Neutrophil (primary cell): ENCODE results near the gene GALNT17.

Source experiments
- H3K27ac ChIP-seq: fragments of 200-600 bp; sonication (generic); 2 replicates; pipeline ENCODE4 v1.5.1; 2016; ENCODE audit warnings: mild to moderate bottlenecking, moderate library complexity
- H3K27me3 ChIP-seq: fragments of 200-600 bp; sonication (generic); 2 replicates; pipeline ENCODE4 v1.6.0; 2016; ENCODE audit warnings: mild to moderate bottlenecking
- H3K36me3 ChIP-seq: fragments of 200-600 bp; sonication (generic); 2 replicates; pipeline ENCODE4 v1.5.1; 2017
- H3K4me1 ChIP-seq, 2 experiments: fragments of 200-600 bp in 1 of 2; sonication (generic) in 1 of 2; 1 replicate in 1 of 2; 2 replicates in 1 of 2; pipeline versions ENCODE4 v1.5.1 to v1.6.1; 2013 to 2016; ENCODE audit warnings: low read depth in 1 of 2, low read length in 1 of 2, mild to moderate bottlenecking in 1 of 2, moderate library complexity in 1 of 2; ENCODE audit not compliant: control insufficient read depth in 1 of 2, insufficient read depth in 1 of 2
- H3K4me3 ChIP-seq, 2 experiments: fragments of 200-600 bp in 1 of 2; sonication (generic) in 1 of 2; 1 replicate in 1 of 2; 2 replicates in 1 of 2; pipeline ENCODE4 v1.5.1; 2013 to 2016; ENCODE audit warnings: low read depth in 1 of 2, low read length in 1 of 2, mild to moderate bottlenecking in 1 of 2, moderate library complexity in 1 of 2
- H3K9me3 ChIP-seq: fragments of 200-600 bp; sonication (generic); 2 replicates; pipeline ENCODE4 v1.5.1; 2016
- TF ChIP-seq, protein P1 (sequence below): fragments of 200-600 bp; sonication (generic); IDR thresholded peaks from 2 replicates; pipeline ENCODE4 v1.5.1; 2016; ENCODE audit warnings: antibody characterized with exemption

GALNT17 gene

DNA sequence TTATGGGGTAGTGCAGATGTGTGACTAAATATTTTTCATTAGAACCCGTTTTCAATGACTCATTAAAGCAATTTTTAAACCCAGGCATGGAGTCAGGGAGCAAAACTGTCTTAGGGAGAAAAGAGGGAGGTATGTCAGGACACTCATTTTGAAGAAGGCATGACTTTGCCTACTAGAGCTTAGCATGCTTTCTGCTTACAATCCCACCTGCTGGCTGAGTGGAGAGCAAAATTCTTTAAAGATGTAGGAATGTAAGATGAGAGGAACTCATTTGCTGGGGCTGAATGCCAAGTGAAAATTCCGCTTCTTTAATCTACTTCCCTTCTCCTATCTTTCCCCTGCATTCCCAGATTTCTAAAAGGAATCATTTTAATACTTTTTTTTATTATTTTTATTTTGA, 232.6 kb downstream of the GALNT17 start:
- TF ChIP-seq, protein P1, sequence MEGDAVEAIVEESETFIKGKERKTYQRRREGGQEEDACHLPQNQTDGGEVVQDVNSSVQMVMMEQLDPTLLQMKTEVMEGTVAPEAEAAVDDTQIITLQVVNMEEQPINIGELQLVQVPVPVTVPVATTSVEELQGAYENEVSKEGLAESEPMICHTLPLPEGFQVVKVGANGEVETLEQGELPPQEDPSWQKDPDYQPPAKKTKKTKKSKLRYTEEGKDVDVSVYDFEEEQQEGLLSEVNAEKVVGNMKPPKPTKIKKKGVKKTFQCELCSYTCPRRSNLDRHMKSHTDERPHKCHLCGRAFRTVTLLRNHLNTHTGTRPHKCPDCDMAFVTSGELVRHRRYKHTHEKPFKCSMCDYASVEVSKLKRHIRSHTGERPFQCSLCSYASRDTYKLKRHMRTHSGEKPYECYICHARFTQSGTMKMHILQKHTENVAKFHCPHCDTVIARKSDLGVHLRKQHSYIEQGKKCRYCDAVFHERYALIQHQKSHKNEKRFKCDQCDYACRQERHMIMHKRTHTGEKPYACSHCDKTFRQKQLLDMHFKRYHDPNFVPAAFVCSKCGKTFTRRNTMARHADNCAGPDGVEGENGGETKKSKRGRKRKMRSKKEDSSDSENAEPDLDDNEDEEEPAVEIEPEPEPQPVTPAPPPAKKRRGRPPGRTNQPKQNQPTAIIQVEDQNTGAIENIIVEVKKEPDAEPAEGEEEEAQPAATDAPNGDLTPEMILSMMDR, result no peak
- Histone ChIP-seq H3K4me1 (no peaks in the 10 kb centered on the region), H3K9me3 (peaks cover 6% of the 10 kb centered on the region)

DNA sequence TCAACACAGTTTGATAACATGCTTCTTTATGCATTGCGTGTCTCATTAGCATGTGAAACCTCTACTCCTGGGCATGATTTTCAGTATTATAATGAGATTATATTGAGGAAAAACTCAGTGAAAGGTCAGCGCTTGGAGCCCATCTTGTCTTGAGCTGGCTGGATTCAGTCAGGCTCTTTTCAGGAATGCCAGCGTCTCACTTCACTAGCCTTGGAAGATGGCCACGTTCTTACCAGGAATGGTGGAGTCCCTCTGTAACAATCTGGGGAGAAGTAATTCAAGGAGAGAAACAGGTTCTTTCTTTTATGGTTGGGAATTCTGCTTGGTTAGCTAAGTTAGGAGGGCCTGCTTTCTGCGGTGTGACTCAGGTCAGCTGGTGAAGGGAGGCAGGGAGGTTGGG, 241.0 kb downstream of the GALNT17 start:
- Histone ChIP-seq H3K27me3 (no peaks in the 10 kb centered on the region), H3K27ac (no peak overlapping the region), H3K9me3 (peaks cover 3% of the 10 kb centered on the region), H3K4me1 (no peaks in the 10 kb centered on the region), H3K36me3 (no peaks in the 10 kb centered on the region), H3K4me3 (no peak overlapping the region)
- TF ChIP-seq, protein P1, result no peak

More for the DNA sequence above, 232.6 kb downstream of the GALNT17 start:
- no peak overlapping the region for H3K27ac ChIP-seq
- H3K4me3 ChIP-seq, result no peak overlapping the region
- H3K27me3 ChIP-seq, result no peaks in the 10 kb centered on the region
- no peaks in the 10 kb centered on the region for H3K36me3 ChIP-seq

DNA sequence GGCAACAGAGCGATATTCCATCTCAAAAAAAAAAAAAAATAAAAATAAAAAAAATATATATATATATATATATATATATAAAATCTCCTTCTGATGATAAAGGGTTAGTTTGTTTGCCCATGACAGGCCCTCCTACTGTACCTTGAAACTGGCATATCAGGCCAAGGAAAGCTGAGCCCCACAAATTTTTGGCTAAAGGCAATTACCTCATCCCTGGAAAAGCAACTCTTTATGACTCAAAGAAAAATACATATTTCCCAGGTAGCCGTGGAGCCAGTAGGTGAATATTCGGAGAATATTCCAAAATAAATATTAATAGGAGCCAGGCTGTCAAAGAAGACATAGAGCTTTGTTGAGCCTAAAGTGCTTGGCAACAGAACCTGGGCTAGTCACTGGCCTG, 245.1 kb downstream of the GALNT17 start:
- H3K36me3 ChIP-seq, result no peaks in the 10 kb centered on the region
- no peaks in the 10 kb centered on the region for H3K4me1 ChIP-seq
- peaks cover 3% of the 10 kb centered on the region for H3K9me3 ChIP-seq
- TF ChIP-seq, protein P1, result no peak
- H3K4me3 ChIP-seq, result no peak overlapping the region
- no peaks in the 10 kb centered on the region for H3K27me3 ChIP-seq
- H3K27ac ChIP-seq, result no peak overlapping the region

DNA sequence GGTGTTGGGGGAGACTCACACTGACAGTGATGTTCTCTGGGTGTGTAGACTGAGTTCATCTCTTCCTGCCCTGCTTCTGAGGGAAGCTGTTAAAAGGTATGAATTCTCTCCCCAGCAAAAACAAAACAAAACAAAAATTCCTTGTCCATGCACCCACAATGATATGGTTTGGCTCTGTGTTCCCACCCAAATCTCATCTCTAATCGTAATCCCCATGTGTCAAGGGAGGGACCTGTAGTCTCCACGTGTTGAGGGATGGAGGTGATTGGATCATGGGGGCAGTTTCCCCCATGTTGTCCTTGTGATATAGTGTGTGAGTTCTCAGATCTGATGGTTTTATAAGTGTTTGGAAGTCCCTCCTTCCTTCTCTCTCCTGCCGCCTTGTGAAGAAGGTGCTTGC, 245.5 kb downstream of the GALNT17 start:
- H3K27me3 ChIP-seq, result no peaks in the 10 kb centered on the region
- H3K4me1 ChIP-seq, result no peaks in the 10 kb centered on the region
- H3K4me3 ChIP-seq, result no peak overlapping the region
- no peaks in the 10 kb centered on the region for H3K36me3 ChIP-seq
- TF ChIP-seq, protein P1, result no peak
- H3K9me3 ChIP-seq, result peaks cover 3% of the 10 kb centered on the region
- no peak overlapping the region for H3K27ac ChIP-seq

DNA sequence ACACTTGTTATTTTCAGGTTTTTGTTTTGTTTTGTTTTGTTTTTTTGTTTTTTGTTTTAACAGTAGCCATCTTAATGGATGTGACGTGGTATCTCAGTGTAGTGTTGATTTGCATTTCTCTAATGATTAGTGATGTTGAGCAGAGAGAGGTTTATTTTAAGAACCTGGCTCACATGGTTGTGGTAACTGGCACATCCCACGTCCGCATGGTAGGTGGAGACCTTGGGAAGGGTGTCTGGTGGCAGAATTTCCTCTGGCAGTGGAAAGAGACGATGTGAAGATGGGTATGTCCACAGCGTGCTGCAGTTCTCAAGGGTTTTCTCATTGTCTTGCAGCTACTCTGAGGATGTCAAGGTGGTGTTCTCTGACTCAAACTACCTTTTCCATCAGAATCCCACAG, 252.2 kb downstream of the GALNT17 start:
- Histone ChIP-seq H3K27me3 (no peaks in the 10 kb centered on the region), H3K27ac (no peak overlapping the region), H3K36me3 (no peaks in the 10 kb centered on the region), H3K9me3 (no peaks in the 10 kb centered on the region), H3K4me1 (no peaks in the 10 kb centered on the region), H3K4me3 (no peak overlapping the region)
- TF ChIP-seq, protein P1, result no peak

DNA sequence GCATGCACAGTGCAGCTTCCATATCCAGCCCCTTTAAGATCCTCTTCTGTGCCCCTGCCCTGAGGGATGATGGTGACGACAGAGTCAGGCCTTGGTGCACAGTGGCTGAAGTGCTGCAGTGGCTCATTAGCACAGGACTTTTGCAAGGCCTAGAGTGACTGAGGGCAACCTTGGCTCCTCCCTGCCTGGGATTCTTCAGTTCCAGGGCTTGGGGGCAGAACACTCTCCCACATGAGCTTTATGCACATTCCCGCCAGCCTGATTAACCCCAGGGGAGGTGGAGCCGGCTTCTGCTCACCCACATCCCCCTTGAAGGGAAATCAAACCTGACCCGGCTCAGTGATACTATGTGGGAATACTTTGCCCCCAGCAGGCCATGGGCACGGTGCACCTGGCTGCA, 253.4 kb downstream of the GALNT17 start:
- Histone ChIP-seq H3K27me3 (no peaks in the 10 kb centered on the region), H3K4me1 (no peaks in the 10 kb centered on the region), H3K36me3 (no peaks in the 10 kb centered on the region), H3K27ac (no peak overlapping the region), H3K4me3 (no peak overlapping the region), H3K9me3 (no peaks in the 10 kb centered on the region)
- TF ChIP-seq, protein P1, result no peak
